HG02840 (cell line): ENCODE measurements around the gene KIF1A.
A peak's percentile ranks its signal among the peaks of the same experiment; 100 is the strongest.
"Not testable (repeated sequence)": the region's sequence is repeated elsewhere in the genome, so short reads cannot be mapped to it uniquely, and the experiment has no call there.

Experiments
- ATAC-seq: cut with Tn5 transposase; IDR thresholded peaks from one replicate; pipeline ENCODE4 v1.9.1; 2021; ENCODE audit warnings: mild to moderate bottlenecking, moderate library complexity, moderate number of reproducible peaks; ENCODE audit not compliant: unreplicated experiment, low FRiP score

KIF1A gene

DNA sequence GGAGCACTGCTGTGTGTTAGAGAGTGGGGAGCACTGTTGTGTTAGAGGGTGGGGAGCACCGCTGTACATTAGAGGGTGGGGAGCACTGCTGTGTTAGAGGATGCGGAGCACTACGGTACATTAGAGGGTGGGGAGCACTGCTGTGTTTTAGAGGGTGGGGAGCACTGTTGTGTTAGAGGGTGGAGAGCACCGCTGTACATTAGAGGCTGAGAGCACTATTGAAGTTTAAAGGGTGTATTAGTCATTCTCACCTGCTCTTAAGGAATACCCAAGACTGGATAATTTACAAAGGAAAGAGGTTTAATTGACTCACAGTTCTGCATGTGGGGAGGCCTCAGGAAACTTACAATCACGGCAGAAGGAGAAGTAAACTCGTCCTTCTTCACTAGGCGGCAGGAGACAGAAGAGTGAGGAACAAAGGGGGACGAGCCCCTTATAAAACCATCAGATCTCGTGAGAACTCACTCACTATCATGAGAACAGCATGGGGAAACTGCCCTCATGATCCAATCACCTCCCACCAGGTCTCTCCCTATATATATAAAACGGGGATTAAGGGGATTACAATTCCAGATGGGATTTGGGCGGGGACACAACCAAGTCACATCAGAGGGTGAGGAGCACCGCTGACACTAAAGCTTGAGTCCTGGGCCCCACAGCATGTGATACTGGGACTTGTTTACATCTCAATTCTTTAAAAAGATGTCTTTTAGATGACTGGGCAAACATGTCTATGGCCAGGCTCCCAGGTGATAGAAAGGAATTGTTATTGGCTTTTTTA is 29.1 kb upstream of the KIF1A start:
- no peak for ATAC-seq

DNA sequence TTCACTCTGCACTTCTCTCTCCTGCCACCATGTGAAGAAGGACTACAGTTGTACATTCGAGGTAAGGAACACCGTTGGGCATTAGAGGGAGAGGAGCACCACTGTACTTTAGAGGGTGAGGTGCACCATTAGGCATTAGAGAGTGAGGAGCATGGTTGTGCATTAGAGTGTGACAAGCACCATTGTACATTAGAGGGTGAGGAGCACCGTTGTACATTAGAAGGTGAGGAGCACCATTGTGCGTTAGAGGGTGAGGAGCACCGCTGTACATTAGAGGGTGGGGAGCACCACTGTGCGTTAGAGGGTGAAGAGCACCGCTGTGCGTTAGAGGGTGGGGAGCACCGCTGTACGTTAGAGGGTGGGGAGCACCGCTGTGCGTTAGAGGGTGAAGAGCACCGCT is 27.8 kb upstream of the KIF1A start:
- ATAC-seq: no peak

DNA sequence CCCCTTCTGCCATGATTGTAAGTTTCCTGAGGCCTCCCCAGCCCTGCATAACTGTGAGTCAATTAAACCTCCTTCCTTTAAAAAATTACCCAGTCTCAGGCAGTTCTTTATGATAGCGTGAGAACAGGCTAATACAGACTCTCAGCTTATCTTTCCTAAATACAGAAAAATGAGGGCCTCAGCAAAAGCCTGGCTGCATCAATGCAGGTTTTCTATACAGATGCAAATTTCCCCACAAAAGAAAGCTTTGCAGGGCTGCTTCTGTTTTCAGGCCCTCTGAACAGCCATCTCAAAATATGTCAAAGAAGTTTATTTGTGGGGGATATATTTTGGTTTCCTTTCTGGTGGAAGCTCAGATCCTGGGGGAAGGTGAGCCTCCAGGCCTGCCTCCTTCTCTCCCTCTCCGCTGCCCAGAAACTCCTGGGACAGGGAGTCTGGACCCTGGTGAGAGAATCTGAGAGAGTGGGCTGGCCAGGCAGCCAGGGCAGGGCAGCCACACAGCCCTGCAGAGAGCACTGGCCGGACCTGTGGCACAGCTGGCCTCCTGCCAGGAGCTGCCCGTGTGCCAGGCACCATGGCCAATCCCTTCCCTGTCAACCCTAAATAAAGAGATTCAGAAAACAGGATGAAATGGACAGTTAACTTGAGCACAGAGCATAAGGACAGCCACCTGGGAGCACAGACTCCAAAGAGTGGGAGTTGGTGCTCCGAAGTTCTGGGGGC is 27.0 kb upstream of the KIF1A start:
- no peak for ATAC-seq

DNA sequence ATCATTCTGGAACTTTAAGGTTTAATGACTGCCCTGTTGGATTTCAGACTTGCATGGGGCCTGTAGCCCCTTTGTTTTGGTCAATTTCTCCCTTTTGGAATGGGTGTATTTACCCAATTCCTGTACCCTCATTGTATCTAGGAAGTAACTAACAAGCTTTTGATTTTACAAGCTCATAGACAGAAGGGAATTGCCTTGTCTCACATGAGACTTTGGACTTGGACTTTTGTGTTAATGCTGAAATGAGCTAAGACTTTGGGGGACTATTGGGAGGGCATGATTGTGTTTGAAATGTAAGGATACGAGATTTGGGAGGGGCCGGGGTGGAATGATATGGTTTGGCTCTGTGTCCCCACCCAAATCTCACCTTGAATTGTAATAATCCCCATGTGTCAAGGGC is 26.3 kb upstream of the KIF1A start:
- ATAC-seq: not testable (repeated sequence)

DNA sequence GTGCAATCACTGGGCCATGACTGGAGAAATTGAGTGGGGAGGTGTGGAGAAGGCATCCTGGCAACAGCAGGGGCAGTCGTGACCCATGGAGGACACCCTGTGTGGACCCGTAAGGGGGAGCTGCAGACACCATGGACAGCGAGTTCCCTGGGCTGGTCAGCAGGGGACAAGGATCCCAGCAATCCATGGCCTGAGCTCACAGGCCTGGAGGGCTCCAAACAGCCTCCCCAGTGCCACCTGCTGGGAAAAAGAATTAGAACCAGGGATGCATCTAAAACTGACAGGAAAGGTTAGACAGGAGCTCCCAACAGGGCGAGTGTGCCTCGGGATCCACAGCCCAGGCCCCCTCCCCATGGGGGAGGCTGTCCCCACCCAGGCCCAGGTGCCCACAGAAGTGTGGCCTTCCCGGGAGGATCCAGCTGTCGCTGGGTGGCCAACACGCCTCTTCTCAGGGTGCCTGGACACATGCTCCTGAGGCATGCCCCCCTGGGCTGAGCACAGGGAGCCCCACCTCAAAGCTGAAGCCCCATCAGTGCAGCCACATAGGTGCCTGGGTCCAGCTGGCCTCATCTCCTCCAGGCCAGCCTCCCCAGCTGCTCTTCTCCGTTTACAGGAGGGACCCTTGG is 20.5 kb upstream of the KIF1A start:
- ATAC-seq: no peak

DNA sequence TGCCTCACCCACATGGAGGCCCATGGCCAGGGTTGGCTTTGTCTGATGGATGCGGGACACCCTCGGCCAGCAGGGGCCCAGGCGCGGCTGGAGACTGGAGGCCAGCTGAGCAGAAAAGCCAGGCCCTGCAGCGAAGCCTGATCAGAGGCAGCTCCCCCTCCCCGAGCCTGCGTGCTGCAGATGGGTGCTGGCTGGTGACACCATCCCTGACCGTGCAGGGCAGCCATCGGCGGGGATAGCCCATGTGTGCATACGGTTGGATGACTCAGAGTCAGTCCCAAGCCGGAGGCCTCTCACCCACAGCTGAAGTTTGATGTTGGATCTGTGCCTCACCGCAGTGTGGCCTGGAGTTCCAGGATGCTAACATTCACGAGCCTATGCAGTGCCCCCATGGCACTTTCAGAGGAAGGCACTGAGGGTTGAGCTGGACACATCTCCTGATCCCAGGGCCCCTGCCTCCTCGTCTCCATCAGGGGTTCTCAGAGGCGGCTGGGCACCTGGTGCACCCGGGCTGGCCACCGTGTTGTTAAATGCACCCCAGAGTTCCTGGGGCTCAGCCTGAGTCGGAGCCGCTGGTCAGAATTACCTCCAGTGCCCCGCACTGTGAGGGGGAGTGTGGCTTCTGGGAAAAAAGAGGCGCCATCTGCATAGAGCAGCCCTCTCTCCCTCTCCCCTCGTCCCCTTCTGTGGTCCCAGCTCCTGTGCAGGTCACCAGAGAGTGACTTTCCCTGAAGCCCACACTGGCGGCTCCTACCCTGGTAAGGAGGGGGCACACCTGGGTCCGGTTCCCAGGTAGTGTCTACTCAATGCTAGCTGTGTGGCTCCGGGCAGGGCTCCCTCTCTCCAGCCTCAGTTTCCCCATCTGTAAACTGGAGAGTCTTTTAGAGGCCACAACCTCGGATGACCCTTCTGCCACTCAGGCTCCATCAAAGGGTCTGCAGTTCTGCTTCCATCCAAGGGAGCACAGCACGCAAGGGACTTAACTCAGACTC is 19.4 kb upstream of the KIF1A start:
- no peak for ATAC-seq

DNA sequence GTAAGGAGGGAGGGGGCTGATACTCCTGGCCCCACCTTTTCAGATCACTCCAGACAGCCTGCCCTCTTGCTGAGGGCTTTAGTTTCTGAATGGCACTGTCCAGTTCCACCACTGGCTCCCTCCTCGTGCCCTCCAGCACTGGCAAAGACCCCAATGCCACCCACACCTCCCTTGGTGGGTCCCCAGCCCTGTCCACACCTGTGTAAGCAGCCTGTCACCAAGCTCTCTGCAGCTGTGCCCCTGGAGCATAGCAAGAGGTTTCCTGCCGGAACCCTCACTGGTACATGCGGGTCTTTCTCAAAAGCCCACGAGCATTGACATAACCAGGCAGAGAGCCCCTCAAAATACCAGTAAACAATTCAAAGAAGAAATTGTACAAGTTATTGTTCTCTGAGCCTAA is 17.6 kb upstream of the KIF1A start:
- no peak for ATAC-seq

DNA sequence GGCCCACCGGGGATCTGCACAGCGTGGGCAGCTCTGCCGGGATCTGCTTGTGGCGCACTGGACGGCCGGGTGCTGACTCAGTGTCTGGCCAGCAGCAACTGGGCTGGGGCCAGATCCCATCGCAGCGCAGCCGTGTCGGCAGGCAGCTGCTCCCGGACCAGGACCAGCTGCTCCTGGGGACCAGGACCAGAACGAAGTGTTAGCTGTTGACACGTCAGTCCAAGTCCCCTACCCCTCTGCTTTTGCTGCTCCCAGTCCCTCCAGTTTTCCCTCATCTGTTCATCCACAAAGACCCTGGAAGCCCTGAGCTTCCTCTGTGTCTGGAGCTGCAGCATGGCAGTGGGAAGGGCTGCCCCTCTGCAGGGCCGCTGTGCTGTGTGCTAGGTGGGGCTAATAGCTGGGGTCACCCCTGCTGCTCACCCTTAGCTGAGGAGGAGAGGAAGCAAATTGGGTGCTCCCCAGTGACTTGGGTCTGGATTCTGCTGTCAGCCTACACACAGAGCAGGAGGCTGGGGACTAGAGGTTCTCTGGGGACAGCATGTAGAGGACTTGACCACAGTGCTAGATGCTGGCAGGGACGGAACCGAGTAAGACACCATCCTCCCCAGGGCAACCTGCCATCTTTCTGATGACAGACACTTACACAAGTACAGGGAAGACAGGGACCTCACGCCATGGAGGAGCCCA is 16.9 kb upstream of the KIF1A start:
- no peak for ATAC-seq

DNA sequence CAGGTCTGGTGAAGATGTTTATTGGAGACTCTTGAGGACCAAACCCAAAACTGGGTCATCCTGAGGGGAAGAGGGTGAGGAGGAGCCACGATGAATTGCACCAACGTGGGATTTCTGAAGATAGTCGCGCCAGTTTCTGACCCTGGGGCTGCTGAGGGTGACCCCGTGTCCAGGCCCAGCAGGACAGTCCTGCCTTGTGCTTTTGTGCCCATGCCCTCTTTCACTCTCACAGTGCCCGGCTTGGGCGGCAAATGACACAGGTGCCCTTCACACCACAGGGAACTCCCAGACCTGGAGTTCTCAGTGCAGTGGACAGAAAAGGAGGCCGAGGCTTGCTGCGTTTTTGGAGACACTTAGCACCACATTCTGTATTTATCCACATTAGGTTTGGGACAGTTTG is 15.5 kb upstream of the KIF1A start:
- no peak for ATAC-seq

DNA sequence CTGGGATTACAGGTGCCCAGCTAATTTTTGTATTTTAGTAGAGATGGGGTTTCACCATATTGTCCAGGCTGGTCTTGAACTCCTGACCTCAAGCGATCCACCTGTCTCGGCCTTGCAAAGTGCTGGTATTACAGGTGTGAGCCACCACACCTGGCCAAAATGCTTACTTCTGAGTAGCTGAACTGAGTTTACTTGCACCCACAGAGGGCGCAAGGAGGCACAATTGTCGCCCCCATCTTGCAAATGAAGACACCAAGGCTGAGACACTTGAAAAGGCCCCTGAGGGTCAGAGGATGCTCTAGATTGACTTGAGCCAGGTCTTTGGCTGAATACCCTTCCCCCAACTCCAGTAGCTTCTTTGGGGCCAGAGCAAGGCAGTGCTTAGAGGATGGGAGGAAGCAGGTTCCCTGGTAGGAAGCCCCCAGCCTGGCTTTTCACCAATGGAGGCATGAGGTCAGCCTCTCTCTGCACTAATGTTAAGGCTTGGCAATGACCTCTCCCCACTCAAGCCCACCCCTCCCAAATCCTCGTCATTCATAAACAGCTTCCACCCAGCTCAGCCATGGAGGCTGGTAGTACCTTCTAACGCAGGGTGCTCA is 14.5 kb upstream of the KIF1A start:
- no peak for ATAC-seq

DNA sequence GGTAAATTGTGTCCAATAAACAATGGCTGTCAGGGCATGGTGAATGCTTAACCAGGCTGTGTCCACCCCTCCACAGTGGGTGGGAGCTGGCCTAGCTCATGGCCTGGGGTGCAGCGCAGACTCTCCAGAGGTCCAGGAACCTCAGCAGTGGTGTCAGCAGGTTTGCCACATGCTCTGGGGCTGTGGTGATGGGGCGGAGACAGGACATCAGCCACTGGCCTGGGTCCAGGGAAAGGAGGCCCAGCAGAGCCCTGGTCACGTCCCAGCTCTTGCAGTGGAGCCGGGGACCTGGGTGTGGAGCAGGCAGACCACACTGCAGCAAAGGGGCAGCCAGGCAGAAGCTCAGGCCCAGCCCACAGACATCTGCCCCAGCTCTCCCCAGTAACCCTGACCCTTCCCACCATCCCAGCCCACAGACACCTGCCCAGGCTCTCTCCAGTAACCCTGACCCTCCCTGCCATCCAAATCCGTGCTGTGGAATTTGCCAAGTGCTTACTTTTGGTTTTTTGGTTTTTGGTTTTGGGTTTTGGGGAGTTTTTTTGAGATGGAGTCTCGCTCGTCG is 13.8 kb upstream of the KIF1A start:
- ATAC-seq: no peak

DNA sequence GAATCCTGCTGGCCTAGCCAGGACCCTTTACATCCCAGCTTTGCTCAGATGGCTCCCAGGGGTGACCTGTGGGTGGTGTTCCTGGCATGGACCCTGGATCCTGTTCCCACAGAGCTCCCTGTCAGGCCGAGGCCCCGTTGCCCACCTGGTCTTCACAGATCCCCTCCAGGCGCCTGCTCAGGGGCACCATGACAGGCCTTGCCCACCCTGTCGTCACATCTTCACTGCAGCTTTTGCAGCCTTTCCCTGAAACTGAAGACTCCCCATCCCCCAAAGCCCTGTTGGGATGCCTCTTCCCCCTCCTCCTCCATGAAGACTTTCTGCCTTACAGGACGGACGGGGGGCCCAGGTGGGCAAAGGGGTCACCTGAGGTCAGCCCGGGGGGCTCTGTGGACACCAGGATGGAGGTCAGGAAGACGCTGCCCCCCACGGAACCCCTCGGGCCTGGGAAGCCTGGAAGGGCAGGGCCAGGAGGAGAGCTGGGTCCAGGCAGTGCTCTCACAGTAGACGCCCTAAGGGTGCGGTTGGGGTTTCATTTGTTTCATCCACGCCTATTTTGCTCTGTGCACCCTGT is 13.0 kb upstream of the KIF1A start:
- no peak for ATAC-seq

DNA sequence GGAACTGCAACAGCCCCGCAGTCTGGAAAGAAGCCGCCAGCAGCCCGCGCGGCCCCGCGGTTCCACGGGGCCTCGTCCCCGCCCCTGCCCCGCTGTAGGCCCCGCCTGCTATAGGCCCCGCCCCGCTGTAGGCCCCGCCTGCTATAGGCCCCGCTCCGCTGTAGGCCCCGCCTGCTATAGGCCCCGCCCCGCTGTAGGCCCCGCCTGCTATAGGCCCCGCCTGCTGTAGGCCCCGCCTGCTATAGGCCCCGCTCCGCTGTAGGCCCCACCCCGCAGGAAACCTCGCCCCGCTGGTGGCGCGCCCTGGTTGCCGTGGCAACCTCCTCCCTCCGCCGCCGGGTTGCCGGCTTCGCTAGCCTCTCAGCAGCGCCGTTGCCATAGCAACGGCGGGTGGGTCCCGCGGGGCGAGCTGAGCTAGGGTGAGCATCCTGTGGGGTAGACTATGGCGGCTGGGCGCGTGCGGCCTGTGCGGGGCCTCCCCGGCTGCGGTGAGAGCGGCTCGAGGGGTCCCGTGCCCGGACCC is 12.2 kb upstream of the KIF1A start:
- ATAC-seq: peak; percentile 70

DNA sequence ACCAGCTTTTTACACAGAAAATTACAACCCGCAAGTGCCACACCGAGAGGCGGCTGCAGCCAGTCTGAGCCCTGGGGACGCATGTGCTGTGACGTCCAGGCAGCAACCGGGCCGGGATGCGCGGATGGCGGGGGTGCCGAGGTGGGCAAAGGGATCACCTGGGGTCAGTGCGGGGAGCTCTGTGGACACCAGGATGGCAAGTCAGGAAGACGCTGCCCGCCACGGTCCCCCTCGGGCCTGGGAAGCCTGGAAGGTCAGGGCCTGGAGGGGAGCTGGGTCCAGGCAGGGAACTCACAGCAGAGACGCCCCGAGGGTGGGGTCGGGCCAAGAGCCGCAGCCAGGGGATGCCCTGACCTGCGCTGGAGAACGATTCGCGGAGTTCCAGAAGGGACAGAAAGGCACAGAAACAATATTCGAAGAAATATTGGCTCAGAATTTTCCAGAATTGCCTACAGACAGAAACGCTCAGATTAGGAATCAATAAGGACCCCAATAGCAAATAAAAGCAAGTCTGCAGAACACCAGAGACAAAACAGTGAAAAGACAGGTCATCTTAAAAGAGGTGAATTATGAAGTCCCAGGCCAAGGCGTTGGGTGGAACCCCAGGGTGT is 11.7 kb upstream of the KIF1A start:
- no peak for ATAC-seq

DNA sequence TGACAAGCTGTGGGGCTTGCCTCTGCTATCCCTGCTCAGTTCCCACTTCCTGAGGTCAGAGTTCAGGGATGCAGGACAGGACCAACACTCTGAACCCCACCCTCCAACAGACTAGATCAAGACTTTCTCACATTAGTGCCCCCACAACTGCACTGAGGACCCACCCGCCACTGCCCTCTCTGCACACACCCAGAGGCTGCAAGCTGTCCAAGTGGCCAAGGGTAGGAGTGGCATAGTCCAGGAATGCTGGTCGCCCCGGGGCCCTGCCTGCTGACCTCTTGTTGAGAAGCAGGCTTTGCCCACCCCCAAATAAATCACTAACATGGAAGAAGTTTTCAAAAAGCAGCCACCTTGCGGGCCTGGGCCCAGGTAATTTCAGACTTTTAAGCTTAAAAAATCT is 5.5 kb upstream of the KIF1A start:
- no peak for ATAC-seq

DNA sequence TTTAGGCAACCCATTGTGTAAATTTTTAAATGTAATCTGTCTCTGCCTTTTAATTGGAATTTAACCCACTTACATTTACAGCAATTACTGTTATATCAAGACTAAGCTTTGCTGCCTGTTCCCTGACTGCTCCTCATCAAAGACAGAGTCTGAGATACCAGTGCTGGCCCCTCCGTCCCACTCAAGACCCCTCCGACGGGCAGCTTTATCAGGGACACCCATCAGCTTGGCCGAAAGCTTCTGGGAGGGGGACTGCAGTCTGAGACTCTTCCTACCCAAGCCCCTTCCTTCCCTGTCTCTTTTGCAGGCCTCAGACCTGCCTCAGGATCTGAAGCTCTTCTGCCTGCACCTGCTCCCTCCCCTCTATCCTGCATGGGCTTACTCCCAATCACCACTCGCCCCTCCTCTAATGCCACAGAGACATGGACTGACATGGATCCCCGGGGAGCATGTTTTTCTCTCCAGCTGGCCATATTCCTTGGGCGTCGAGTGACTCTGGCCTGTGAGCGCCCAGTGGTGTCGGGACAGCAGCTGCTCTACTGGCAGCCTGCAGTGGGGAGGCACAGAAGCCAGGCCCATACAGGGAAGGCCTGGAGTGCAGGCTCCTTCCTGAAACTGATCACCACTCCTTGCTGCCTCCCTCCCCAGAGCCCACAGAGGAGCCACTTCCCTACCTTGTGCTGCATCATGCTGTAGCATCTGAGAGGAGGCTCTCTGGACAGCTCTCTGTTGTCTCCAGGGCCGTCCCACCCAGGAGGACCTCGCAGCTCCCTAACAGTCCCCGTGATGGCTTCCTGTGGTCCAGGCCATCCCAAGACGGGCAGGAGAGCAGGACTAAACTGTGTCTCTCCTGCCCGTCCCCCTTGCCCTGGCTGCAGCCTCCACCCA is 3.7 kb upstream of the KIF1A start:
- no peak for ATAC-seq

DNA sequence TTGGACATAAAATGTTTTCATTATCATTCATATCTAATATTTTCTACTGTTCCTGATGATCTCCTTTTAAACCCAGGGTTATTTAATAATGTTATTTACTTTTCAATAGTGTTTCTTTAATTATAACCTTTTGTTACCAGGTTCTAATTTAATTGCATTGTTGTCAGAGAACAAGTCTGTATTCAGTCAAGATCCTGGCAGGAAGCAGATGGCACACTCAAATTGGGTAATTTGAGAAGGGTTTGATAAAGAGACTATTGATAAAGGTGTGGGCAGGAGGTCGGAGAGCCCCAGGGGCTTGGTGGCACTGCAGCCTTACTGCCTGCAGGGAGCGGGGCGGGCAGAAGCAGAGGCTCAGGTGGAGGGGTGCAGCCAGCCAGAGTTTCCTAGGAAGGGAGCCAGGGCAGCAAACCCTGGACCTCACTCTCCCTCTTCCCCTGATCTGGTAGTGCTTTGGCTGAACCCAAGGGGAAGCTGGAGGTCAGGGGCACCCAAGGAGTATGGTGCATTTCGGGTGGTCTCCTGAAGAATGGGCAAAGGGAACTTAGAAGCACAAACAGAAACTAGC is 2.3 kb upstream of the KIF1A start:
- ATAC-seq: no peak
